GM23338 (cell line): Measurements from ENCODE around the gene DNASE1L1. TPM values are rescaled to one million over a fixed set of nuclear protein-coding genes. Genes with fewer than 3 reads are reported as not detected.

Experiments used
- ATAC-seq: fragments of 200-7000 bp; cut with Tn5 transposase; 3 replicates; pipeline ENCODE4 v1.9.1; 2020
- DNase-seq: peaks from one replicate; pipeline ENCODE4 v3.0.0-alpha.2; 2015; ENCODE audit warnings: low spot score
- H2AFZ ChIP-seq: fragments of 200-600 bp; sonication (generic); 2 replicates; pipeline ENCODE4 v1.8.0; 2016; ENCODE audit warnings: antibody characterized with exemption, mild to moderate bottlenecking, moderate library complexity
- H3F3A ChIP-seq: fragments of 200-600 bp; sonication (generic); replicated peaks from 2 replicates; pipeline ENCODE4 v1.8.0; 2017; ENCODE audit warnings: antibody characterized with exemption, mixed run types, low read depth
- H3K27ac ChIP-seq: fragments of 200-600 bp; sonication (generic); 2 replicates; pipeline ENCODE4 v1.6.1; 2016; ENCODE audit warnings: low read depth
- H3K27me3 ChIP-seq: fragments of 200-600 bp; sonication (generic); 2 replicates; pipeline ENCODE4 v1.8.0; 2016; ENCODE audit warnings: mild to moderate bottlenecking, mixed run types, moderate library complexity; ENCODE audit not compliant: insufficient read depth
- H3K36me3 ChIP-seq: fragments of 200-600 bp; sonication (generic); 2 replicates; pipeline ENCODE4 v1.8.0; 2016; ENCODE audit warnings: mild to moderate bottlenecking; ENCODE audit not compliant: insufficient read depth
- H3K4me1 ChIP-seq: fragments of 200-600 bp; sonication (generic); 2 replicates; pipeline ENCODE4 v1.8.0; 2016; ENCODE audit warnings: mild to moderate bottlenecking, moderate library complexity; ENCODE audit not compliant: insufficient read depth
- H3K4me2 ChIP-seq: fragments of 200-600 bp; sonication (generic); 2 replicates; pipeline ENCODE4 v1.7.1; 2017; ENCODE audit warnings: mixed run types
- H3K4me3 ChIP-seq: fragments of 200-600 bp; sonication (generic); 2 replicates; pipeline ENCODE4 v1.6.1; 2016; ENCODE audit warnings: mixed run types
- H3K79me2 ChIP-seq: fragments of 200-600 bp; sonication (generic); replicated peaks from 2 replicates; pipeline ENCODE4 v1.8.0; 2017; ENCODE audit warnings: mild to moderate bottlenecking; ENCODE audit not compliant: insufficient read depth
- H3K9me2 ChIP-seq: fragments of 200-600 bp; sonication (generic); 2 replicates; pipeline ENCODE4 v1.8.0; 2017; ENCODE audit not compliant: insufficient read depth
- H4K20me1 ChIP-seq: fragments of 200-600 bp; sonication (generic); replicated peaks from 2 replicates; pipeline ENCODE4 v1.8.0; 2017; ENCODE audit warnings: mild to moderate bottlenecking; ENCODE audit not compliant: insufficient read depth
- H3K27ac Mint-ChIP-seq: 2 replicates; pipeline ENCODE4 v1.8.0; 2020; ENCODE audit warnings: inconsistent platforms, mild to moderate bottlenecking, moderate library complexity, mixed read lengths
- H3K27me3 Mint-ChIP-seq: 3 replicates; pipeline ENCODE4 v1.8.0; 2022; ENCODE audit warnings: low read depth, mild to moderate bottlenecking, moderate library complexity, mixed read lengths, inconsistent platforms; ENCODE audit not compliant: insufficient read depth, poor library complexity
- H3K36me3 Mint-ChIP-seq: 3 replicates; pipeline ENCODE4 v1.8.0; 2021; ENCODE audit warnings: low read depth, mild to moderate bottlenecking, inconsistent platforms, moderate library complexity, mixed read lengths
- H3K4me1 Mint-ChIP-seq: 3 replicates; pipeline ENCODE4 v1.8.0; 2020; ENCODE audit warnings: mild to moderate bottlenecking, inconsistent platforms, mixed read lengths
- H3K4me3 Mint-ChIP-seq: 3 replicates; pipeline ENCODE4 v1.8.0; 2021; ENCODE audit warnings: moderate library complexity, mild to moderate bottlenecking, inconsistent platforms, mixed read lengths
- H3K9me3 Mint-ChIP-seq: 3 replicates; pipeline ENCODE4 v1.8.0; 2020; ENCODE audit warnings: moderate library complexity, mild to moderate bottlenecking, inconsistent platforms, mixed read lengths
- EZH2 ChIP-seq: fragments of 200-600 bp; sonication (generic); IDR thresholded peaks from one replicate; pipeline ENCODE4 v1.8.0; 2017; ENCODE audit warnings: antibody characterized with exemption, mild to moderate bottlenecking, low read depth; ENCODE audit not compliant: unreplicated experiment
- JUNB ChIP-seq: IDR thresholded peaks from one replicate; pipeline ENCODE4 v1.6.1; 2016; ENCODE audit warnings: antibody characterized with exemption; ENCODE audit not compliant: unreplicated experiment
- NANOG ChIP-seq: IDR thresholded peaks from 2 replicates; pipeline ENCODE4 v1.6.1; 2016; ENCODE audit warnings: antibody characterized with exemption, borderline replicate concordance
- REST ChIP-seq: IDR thresholded peaks from one replicate; pipeline ENCODE4 v1.6.1; 2018; ENCODE audit warnings: antibody characterized with exemption; ENCODE audit not compliant: unreplicated experiment
- STAT1 ChIP-seq: IDR thresholded peaks from one replicate; pipeline ENCODE4 v1.6.1; 2016; ENCODE audit warnings: antibody characterized with exemption; ENCODE audit not compliant: unreplicated experiment
- ZNF114 ChIP-seq: fragments of 250-450 bp; sonication (Bioruptor Pico); IDR thresholded peaks from 2 replicates; pipeline ENCODE4 v1.5.0; 2020; ENCODE audit warnings: mild to moderate bottlenecking, moderate library complexity
- ZNF462 ChIP-seq: fragments of 250-450 bp; sonication (Bioruptor Pico); IDR thresholded peaks from 2 replicates; pipeline ENCODE4 v1.5.0; 2020; ENCODE audit warnings: mild to moderate bottlenecking, moderate library complexity
- polyA plus RNA-seq: library from polyadenylated mRNA; unstranded; fragments of >200 nt; fragmentation: Nextera tagmentation; extraction: Ambion mirVana; gene quantifications from 2 replicates; pipeline ENCODE4 v1.2.1, GENCODE V29; 2016
- total RNA-seq: library from RNA; depleted of rRNA; stranded (reverse); fragments of >200 nt; shearing (Covaris generic); gene quantifications from 2 replicates; pipeline ENCODE4 v1.2.3, GENCODE V29; 2014

The DNASE1L1 gene
- total and polyA plus RNA-seq, 2 experiments from 2014 or later: 3.3 to 16.1 TPM

GRCh38 chrX:154359362-154360154 lies 49.5 kb downstream of the DNASE1L1 start:
- ATAC-seq (no peak), DNase-seq (no peak)
- no peak overlapping the region for H3K27ac Mint-ChIP-seq
- peaks cover 8% of the 10 kb centered on the region for H3K27me3 Mint-ChIP-seq
- Histone ChIP-seq H3K27me3 (no peaks in the 10 kb centered on the region), H3K4me1 (no peaks in the 10 kb centered on the region), H3K27ac (no peak overlapping the region), H3K4me2 (no peak overlapping the region), H2AFZ (no peak overlapping the region), H3K36me3 (peaks cover 20% of the 10 kb centered on the region), H3F3A (no peaks in the 10 kb centered on the region), H3K4me3 (no peak overlapping the region), H4K20me1 (no peaks in the 10 kb centered on the region), H3K79me2 (peaks cover 6% of the 10 kb centered on the region; the same call in 1 of the 2 replicates), H3K9me2 (no peaks in the 10 kb centered on the region)
- no peaks in the 10 kb centered on the region; the same call in 2 of the 3 replicates for H3K4me1 Mint-ChIP-seq
- TF ChIP-seq NANOG (no peak), REST (no peak), JUNB (no peak), ZNF462 (CRISPR knock-in tag) (no peak), STAT1 (no peak), ZNF114 (CRISPR knock-in tag) (no peak), EZH2 (no peak)
- peaks cover 76% of the 10 kb centered on the region for H3K36me3 Mint-ChIP-seq
- no peaks in the 10 kb centered on the region; the same call in 2 of the 3 replicates for H3K9me3 Mint-ChIP-seq
- H3K4me3 Mint-ChIP-seq: no peak overlapping the region
